ENCODE measurements around the gene SH3GL3. TPM values are rescaled to one million over a fixed set of nuclear protein-coding genes. Genes with fewer than 3 reads are reported as not detected.

The SH3GL3 gene
- total and polyA plus RNA-seq, 2 of the 4 experiments (the other 2 are of a cell fraction): not detected

DNA sequence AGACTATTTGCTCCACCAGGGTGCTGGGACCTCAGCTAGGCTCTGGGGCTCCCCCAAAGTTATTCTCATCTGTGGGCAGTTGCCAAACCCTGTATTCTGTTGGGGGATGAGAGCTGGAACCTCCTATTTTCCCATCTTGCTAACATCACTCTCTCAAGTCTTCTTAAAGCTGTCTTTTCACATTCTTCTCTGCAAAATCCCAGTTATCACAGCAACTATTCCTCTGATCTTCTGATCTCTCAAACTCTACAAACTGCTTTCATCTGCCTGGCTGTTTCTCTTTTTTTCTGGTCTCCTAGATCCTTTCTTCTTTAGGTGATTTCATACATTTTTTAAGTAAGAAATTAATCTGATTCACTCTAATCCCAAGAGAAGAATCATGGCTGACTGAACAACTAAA, 196.1 kb downstream of the SH3GL3 start:
- no peak for ATAC-seq (ENCODE audit: low read depth)
- no peak overlapping the region for H3K18ac ChIP-seq (ENCODE audit: low read depth, low read length)
- intact Hi-C loops (cut with micrococcal nuclease): no loop called here

More for the DNA sequence above, 196.1 kb downstream of the SH3GL3 start:
- no peak overlapping the region for H3K9ac ChIP-seq (ENCODE audit: low read depth, low read length)
- H3K4ac ChIP-seq (ENCODE audit: low read depth, low read length): no peak overlapping the region
- ChIA-PET CTCF (no interaction called here), POLR2A (ENCODE audit: unreplicated experiment) (no interaction called here)
- no peak overlapping the region for H2BK15ac ChIP-seq (ENCODE audit: low read depth, low read length)
- H3K9me3 ChIP-seq (ENCODE audit: control insufficient read depth, insufficient read depth, low read length): peaks cover 7% of the 10 kb centered on the region
- no peaks in the 10 kb centered on the region for H3K79me1 ChIP-seq (ENCODE audit: low read depth in 1 of 2, low read length in 2 of 2)
- dilution Hi-C loops (cut with HindIII; ENCODE audit: low sequenced_read_pairs, unreplicated experiment): no loop called here
- no peaks in the 10 kb centered on the region for H3K9me1 ChIP-seq (ENCODE audit: insufficient read depth, low read length)
- no peak overlapping the region for H2BK5ac ChIP-seq (ENCODE audit: low read depth, low read length, poor library complexity, severe bottlenecking)
- H3K56ac ChIP-seq (ENCODE audit: extremely low read depth, insufficient read depth, low read length): no peak overlapping the region
- no peak overlapping the region for H3K4me2 ChIP-seq (ENCODE audit: low read depth, low read length)
- no peak overlapping the region for H2AFZ ChIP-seq (replicated peaks; ENCODE audit: low read length, poor library complexity)
- no peak overlapping the region for H3K4me3 ChIP-seq (ENCODE audit: insufficient read depth, low read depth, low read length)
- H2AK5ac ChIP-seq (ENCODE audit: low read depth, low read length): no peak overlapping the region
- no peaks in the 10 kb centered on the region for H3K36me3 ChIP-seq (ENCODE audit: control insufficient read depth, insufficient read depth, low read length)
- BruUV-seq (replicated peaks): no TSS peak
- H3K4me1 ChIP-seq (ENCODE audit: control insufficient read depth, insufficient read depth, low read length): no peaks in the 10 kb centered on the region
- no peak overlapping the region for H4K5ac ChIP-seq (ENCODE audit: low read depth, low read length)
- H4K20me1 ChIP-seq (ENCODE audit: insufficient read depth, low read length): no peaks in the 10 kb centered on the region
- in situ Hi-C loops (cut with MboI; ENCODE audit: low sequenced_read_pairs): no loop called here
- no peak overlapping the region for H4K91ac ChIP-seq (ENCODE audit: insufficient read depth, low read depth, low read length)
- DNase-seq: no peak
- H2AK9ac ChIP-seq (replicated peaks; ENCODE audit: low read depth, low read length, poor library complexity): no peak overlapping the region
- no peak overlapping the region for H3K14ac ChIP-seq (replicated peaks; ENCODE audit: low read depth, low read length)
- H3K27me3 ChIP-seq (ENCODE audit: control insufficient read depth, insufficient read depth, low read length): no peaks in the 10 kb centered on the region
- H3K23ac ChIP-seq (ENCODE audit: low read depth, low read length): no peak overlapping the region
- no peak overlapping the region for H3K27ac ChIP-seq (ENCODE audit: insufficient read depth, low read length)
- no peak overlapping the region for H2BK20ac ChIP-seq (ENCODE audit: low read depth, low read length)
- H2BK120ac ChIP-seq (ENCODE audit: low read depth, low read length): no peak overlapping the region
- H4K8ac ChIP-seq (ENCODE audit: low read depth in 2 of 2, low read length in 2 of 2): no peak overlapping the region
- TF ChIP-seq SMC3 (IDR thresholded peaks at IDR 0.05; ENCODE audit: low read depth, low read length): no peak
- no peak for TF ChIP-seq CHD1 (IDR thresholded peaks at IDR 0.05; ENCODE audit: low read depth, low read length)
- TF ChIP-seq, protein P1, sequence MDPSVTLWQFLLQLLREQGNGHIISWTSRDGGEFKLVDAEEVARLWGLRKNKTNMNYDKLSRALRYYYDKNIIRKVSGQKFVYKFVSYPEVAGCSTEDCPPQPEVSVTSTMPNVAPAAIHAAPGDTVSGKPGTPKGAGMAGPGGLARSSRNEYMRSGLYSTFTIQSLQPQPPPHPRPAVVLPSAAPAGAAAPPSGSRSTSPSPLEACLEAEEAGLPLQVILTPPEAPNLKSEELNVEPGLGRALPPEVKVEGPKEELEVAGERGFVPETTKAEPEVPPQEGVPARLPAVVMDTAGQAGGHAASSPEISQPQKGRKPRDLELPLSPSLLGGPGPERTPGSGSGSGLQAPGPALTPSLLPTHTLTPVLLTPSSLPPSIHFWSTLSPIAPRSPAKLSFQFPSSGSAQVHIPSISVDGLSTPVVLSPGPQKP (IDR thresholded peaks at IDR 0.05; ENCODE audit: borderline replicate concordance, low read depth, low read length): no peak
- no peak for TF ChIP-seq MXI1 (IDR thresholded peaks at IDR 0.05; ENCODE audit: borderline replicate concordance, low read depth, low read length)
- TF ChIP-seq RFX5 (IDR thresholded peaks at IDR 0.05; ENCODE audit: low read depth, low read length): no peak
- TF ChIP-seq RAD21 (IDR thresholded peaks at IDR 0.05; ENCODE audit: low read length): no peak
- TF ChIP-seq RCOR1 (IDR thresholded peaks at IDR 0.05; ENCODE audit: insufficient replicate concordance, low read length): no peak
- no peak for TF ChIP-seq MAFK (IDR thresholded peaks at IDR 0.05; ENCODE audit: low read depth, low read length)
- TF ChIP-seq POLR2A (IDR thresholded peaks at IDR 0.05; ENCODE audit: low read depth, low read length): no peak
- no peak for TF ChIP-seq NFE2L2 (IDR thresholded peaks at IDR 0.05; ENCODE audit: low read depth, low read length)
- TF ChIP-seq USF2 (IDR thresholded peaks at IDR 0.05; ENCODE audit: low read depth, low read length): no peak
- no peak for TF ChIP-seq CEBPB (IDR thresholded peaks at IDR 0.05; ENCODE audit: low read depth, low read length)
